Natural killer cell (primary cell): ENCODE results near the gene ZNF490. TPM values are rescaled to one million over a fixed set of nuclear protein-coding genes. Genes with fewer than 3 reads are reported as not detected.

Experiments used
- ATAC-seq, 3 donors: fragments of 150-1000 bp in 2 of 3; fragments of 200-7000 bp in 1 of 3; cut with Tn5 transposase; 1 replicate in 1 of 3; 2 replicates in 2 of 3; pipeline ENCODE4 v1.10.0; 2021; ENCODE audit warnings: mild to moderate bottlenecking in 2 of 3, moderate library complexity in 2 of 3
- DNase-seq, 2 donors: peaks; one replicate each; pipeline versions ENCODE4 v3.0.0 to v3.0.0-alpha.2; 2013 to 2021; ENCODE audit warnings: mixed read lengths in 1 of 2
- H3K27ac ChIP-seq: one replicate; pipeline ENCODE4 v1.5.1; 2013; ENCODE audit warnings: mild to moderate bottlenecking, low read length
- H3K27me3 ChIP-seq: one replicate; pipeline ENCODE4 v1.6.1; 2013; ENCODE audit warnings: low read length; ENCODE audit not compliant: control insufficient read depth, insufficient read depth
- H3K36me3 ChIP-seq: one replicate; pipeline ENCODE4 v1.6.1; 2013; ENCODE audit warnings: low read length; ENCODE audit not compliant: control insufficient read depth, insufficient read depth
- H3K4me1 ChIP-seq: one replicate; pipeline ENCODE4 v1.6.1; 2013; ENCODE audit warnings: low read length; ENCODE audit not compliant: control insufficient read depth, insufficient read depth
- H3K4me3 ChIP-seq: one replicate; pipeline ENCODE4 v1.5.1; 2013; ENCODE audit warnings: low read length
- H3K9me3 ChIP-seq: one replicate; pipeline ENCODE4 v1.6.1; 2013; ENCODE audit warnings: low read length; ENCODE audit not compliant: control insufficient read depth, insufficient read depth
- H3K27ac Mint-ChIP-seq, 2 donors: one replicate each; pipeline ENCODE4 v1.8.0; 2022; ENCODE audit warnings: mild to moderate bottlenecking in 2 of 2, mixed read lengths in 2 of 2, moderate library complexity in 1 of 2
- H3K27me3 Mint-ChIP-seq, 2 donors: one replicate each; pipeline ENCODE4 v1.8.0; 2022; ENCODE audit warnings: low read depth in 2 of 2, mixed read lengths in 2 of 2
- H3K36me3 Mint-ChIP-seq: one replicate; pipeline ENCODE4 v1.8.0; 2022; ENCODE audit warnings: mixed read lengths
- H3K4me1 Mint-ChIP-seq, 2 donors: one replicate each; pipeline ENCODE4 v1.8.0; 2022; ENCODE audit warnings: mixed read lengths in 2 of 2
- H3K4me3 Mint-ChIP-seq: one replicate; pipeline ENCODE4 v1.8.0; 2022; ENCODE audit warnings: mild to moderate bottlenecking, moderate library complexity, mixed read lengths
- H3K9me3 Mint-ChIP-seq, 2 donors: one replicate each; pipeline ENCODE4 v1.8.0; 2022; ENCODE audit warnings: mixed read lengths in 2 of 2
- WGBS: methylation state at CpG from one replicate; pipeline ENCODE4 v1.1.7; 2013; ENCODE audit warnings: missing lambda C conversion rate; ENCODE audit not compliant: insufficient coverage; 5-methylcytosine and 5-hydroxymethylcytosine counted together
- intact Hi-C: fragments of 100-400 bp; cut with micrococcal nuclease; formaldehyde crosslinking; loops from one replicate; pipeline ENCODE4 v1.14.2; 2022
- total RNA-seq, 4 donors: library from RNA; stranded (reverse); fragments of 120-200 nt in 1 of 4; gene quantifications; one replicate each; pipeline versions ENCODE4 v1.2.3 to v1.2.4, GENCODE V29; 2013 to 2022
- TF ChIP-seq, protein P1 (sequence below): fragments of 200-600 bp; IDR thresholded peaks from one replicate; pipeline ENCODE4 v1.8.0; 2022; ENCODE audit warnings: antibody characterized with exemption

Gene ZNF490
- total RNA-seq, 3 donors from 2014 or later (not counting 1 experiment from before 2014, with no cell fraction given): 12.0 to 21.4 (median 20.9) TPM

DNA sequence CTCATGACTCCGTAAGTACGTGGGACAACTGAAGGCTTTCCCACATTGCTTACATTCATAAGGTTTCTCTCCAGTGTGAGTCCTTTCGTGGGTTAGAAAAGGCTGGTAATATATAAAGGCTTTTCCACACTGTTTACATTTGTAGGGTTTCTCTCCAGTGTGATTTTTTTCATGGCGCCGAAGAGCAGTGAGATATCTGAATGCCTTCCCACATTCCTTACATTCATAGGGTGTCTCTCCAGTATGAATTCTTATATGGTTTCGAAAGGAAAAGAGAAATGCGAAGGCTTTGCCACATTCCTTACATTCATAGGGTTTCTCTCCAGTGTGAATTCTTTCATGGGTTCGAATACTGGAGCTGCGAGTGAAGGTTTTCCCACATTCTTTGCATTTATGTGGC is 29.5 kb downstream of the ZNF490 start:
- TF ChIP-seq, protein P1, sequence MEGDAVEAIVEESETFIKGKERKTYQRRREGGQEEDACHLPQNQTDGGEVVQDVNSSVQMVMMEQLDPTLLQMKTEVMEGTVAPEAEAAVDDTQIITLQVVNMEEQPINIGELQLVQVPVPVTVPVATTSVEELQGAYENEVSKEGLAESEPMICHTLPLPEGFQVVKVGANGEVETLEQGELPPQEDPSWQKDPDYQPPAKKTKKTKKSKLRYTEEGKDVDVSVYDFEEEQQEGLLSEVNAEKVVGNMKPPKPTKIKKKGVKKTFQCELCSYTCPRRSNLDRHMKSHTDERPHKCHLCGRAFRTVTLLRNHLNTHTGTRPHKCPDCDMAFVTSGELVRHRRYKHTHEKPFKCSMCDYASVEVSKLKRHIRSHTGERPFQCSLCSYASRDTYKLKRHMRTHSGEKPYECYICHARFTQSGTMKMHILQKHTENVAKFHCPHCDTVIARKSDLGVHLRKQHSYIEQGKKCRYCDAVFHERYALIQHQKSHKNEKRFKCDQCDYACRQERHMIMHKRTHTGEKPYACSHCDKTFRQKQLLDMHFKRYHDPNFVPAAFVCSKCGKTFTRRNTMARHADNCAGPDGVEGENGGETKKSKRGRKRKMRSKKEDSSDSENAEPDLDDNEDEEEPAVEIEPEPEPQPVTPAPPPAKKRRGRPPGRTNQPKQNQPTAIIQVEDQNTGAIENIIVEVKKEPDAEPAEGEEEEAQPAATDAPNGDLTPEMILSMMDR: no peak
- Histone ChIP-seq H3K4me3 (no peak overlapping the region), H3K4me1 (no peaks in the 10 kb centered on the region), H3K27me3 (no peaks in the 10 kb centered on the region), H3K36me3 (peaks cover 30% of the 10 kb centered on the region), H3K9me3 (peaks cover 10% of the 10 kb centered on the region), H3K27ac (no peak overlapping the region)
- peaks cover 17% of the 10 kb centered on the region for H3K36me3 Mint-ChIP-seq
- H3K4me3 Mint-ChIP-seq: no peak overlapping the region
- H3K27ac Mint-ChIP-seq: no peak overlapping the region
- H3K27me3 Mint-ChIP-seq: no peaks in the 10 kb centered on the region
- ATAC-seq (no peak), DNase-seq (no peak)
- intact Hi-C loops: no loop called here
- H3K9me3 Mint-ChIP-seq: no peaks in the 10 kb centered on the region
- WGBS: 64% methylated on average over 3 of the region's 9 CpGs
- H3K4me1 Mint-ChIP-seq: no peaks in the 10 kb centered on the region

DNA sequence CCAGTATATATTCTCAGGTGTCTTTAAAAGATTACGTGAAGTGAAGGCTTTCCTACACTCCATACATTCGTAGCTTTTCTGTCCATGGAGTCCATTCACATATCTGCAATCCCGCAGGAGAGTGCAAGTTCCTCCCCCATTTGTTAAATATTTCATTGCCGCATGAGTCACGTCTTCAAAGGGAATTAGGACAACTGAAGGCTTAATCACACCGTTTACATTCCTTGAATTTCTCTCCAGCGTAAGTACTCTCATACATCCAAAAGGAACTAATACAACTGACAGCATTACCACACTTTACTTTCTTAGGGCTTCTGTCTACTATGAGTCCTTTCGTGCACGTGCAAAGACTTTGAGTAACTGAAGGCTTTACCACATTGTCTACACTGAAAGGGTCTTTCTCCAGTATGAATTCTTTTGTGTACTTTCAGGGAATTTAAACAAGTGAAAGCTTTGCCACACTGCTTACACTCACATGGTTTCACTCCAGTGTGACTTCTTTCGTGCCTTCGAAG is 30.4 kb downstream of the ZNF490 start:
- intact Hi-C loops: no loop called here
- WGBS: 98% methylated on average over 11 of the region's 11 CpGs

DNA sequence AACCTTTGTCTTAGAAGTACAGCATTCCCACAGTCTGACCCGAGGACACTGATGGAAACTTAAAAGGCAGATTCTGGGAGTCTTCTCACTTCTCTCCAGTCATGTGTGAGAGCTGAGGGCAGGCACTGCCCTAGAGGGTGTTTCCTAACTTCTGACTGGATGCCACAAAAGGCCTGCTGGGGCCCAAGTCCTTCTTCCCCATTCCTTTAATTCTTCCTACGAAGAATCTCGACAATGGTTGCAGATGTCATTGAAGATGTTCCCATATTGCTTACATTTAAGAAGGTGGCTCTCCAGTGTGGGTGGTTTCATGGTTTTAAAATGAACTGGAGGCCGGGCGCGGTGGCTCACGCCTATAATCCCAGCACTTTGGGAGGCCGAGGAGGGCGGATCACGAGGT is 32.0 kb downstream of the ZNF490 start:
- Mint-ChIP-seq H3K9me3 (no peaks in the 10 kb centered on the region), H3K4me1 (peaks cover 5 to 8% of the 10 kb centered on the region in 2 donors), H3K27ac (no peak overlapping the region), H3K36me3 (peaks cover 17% of the 10 kb centered on the region), H3K27me3 (no peaks in the 10 kb centered on the region), H3K4me3 (no peak overlapping the region)
- no peak overlapping the region for H3K27ac ChIP-seq
- no peaks in the 10 kb centered on the region for H3K27me3 ChIP-seq
- H3K9me3 ChIP-seq: peaks cover 10% of the 10 kb centered on the region
- H3K4me1 ChIP-seq: peaks cover 5% of the 10 kb centered on the region
- no peak for DNase-seq
- intact Hi-C loops: no loop called here
- TF ChIP-seq, protein P1: no peak
- no peak for ATAC-seq
- 100% methylated on average over 9 of the region's 10 CpGs for WGBS
- peaks cover 30% of the 10 kb centered on the region for H3K36me3 ChIP-seq
- no peak overlapping the region for H3K4me3 ChIP-seq

More for the DNA sequence above, 30.4 kb downstream of the ZNF490 start:
- DNase-seq (no peak), ATAC-seq (no peak)
- H3K4me3 Mint-ChIP-seq: no peak overlapping the region
- H3K9me3 Mint-ChIP-seq: no peaks in the 10 kb centered on the region
- no peaks in the 10 kb centered on the region for H3K4me1 ChIP-seq
- TF ChIP-seq, protein P1: no peak
- H3K27ac ChIP-seq: no peak overlapping the region
- peaks cover 30% of the 10 kb centered on the region for H3K36me3 ChIP-seq
- no peaks in the 10 kb centered on the region for H3K27me3 Mint-ChIP-seq
- no peak overlapping the region for H3K27ac Mint-ChIP-seq
- H3K4me3 ChIP-seq: no peak overlapping the region
- H3K4me1 Mint-ChIP-seq: no peaks in the 10 kb centered on the region
- H3K36me3 Mint-ChIP-seq: peaks cover 17% of the 10 kb centered on the region
- H3K9me3 ChIP-seq: peaks cover 10% of the 10 kb centered on the region
- H3K27me3 ChIP-seq: no peaks in the 10 kb centered on the region

DNA sequence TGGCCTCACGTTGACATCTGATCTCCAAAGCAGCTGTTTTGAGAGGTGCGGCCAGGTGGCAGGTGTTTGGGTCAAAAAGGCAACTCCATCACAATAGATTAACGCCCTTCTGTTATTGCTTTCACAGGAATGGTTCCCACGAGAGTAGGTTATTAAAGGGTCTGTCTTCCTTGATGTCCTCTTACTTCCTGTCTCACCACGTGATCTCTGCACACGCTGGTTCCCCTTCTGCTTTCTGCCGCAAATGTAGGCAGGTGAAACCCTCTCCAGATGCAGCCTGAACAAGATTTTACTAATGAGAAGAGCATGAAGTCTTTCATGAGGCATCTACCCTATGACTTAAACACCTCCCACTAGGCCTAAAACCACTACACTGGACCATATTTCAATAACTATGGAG is 36.6 kb downstream of the ZNF490 start:
- Histone ChIP-seq H3K27me3 (no peaks in the 10 kb centered on the region), H3K36me3 (peaks cover 2% of the 10 kb centered on the region), H3K27ac (peak overlapping the region; percentile 51), H3K9me3 (no peaks in the 10 kb centered on the region), H3K4me3 (no peak overlapping the region), H3K4me1 (peaks cover 5% of the 10 kb centered on the region)
- H3K4me3 Mint-ChIP-seq: no peak overlapping the region
- no peaks in the 10 kb centered on the region for H3K27me3 Mint-ChIP-seq
- TF ChIP-seq, protein P1: no peak
- peak overlapping the region in 1 of 2 donors; percentile 52 for H3K27ac Mint-ChIP-seq
- DNase-seq: peak in 1 of 2 donors; percentile 33
- intact Hi-C loops: no loop called here
- no peak for ATAC-seq
- no peaks in the 10 kb centered on the region for H3K36me3 Mint-ChIP-seq
- WGBS: 28% methylated on average over 7 of the region's 7 CpGs
- H3K4me1 Mint-ChIP-seq: peaks cover 5 to 8% of the 10 kb centered on the region in 2 donors
- no peaks in the 10 kb centered on the region for H3K9me3 Mint-ChIP-seq
